HepG2 (cell line): ENCODE measurements around the gene TAF9B. TPM values are rescaled to one million over a fixed set of nuclear protein-coding genes. Genes with fewer than 3 reads are reported as not detected.

Source experiments
- GLI4 ChIP-seq: sonication (generic); formaldehyde crosslinking; IDR thresholded peaks from 2 replicates; pipeline ENCODE4 v1.5.1; 2020; ENCODE audit warnings: missing genetic modification reagents, mild to moderate bottlenecking, moderate library complexity, borderline replicate concordance
- MTA1 ChIP-seq: sonication (generic); formaldehyde crosslinking; IDR thresholded peaks from 2 replicates; pipeline ENCODE4 v1.4.0; 2020; ENCODE audit warnings: missing genetic modification reagents, mild to moderate bottlenecking, borderline replicate concordance
- SP5 ChIP-seq: IDR thresholded peaks from 2 replicates; pipeline ENCODE4 v1.6.1; 2016; ENCODE audit warnings: low read depth, borderline replicate concordance
- TBL1XR1 ChIP-seq: fragments of 150-350 bp; IDR thresholded peaks from 2 replicates; pipeline ENCODE4 v1.6.1; 2014; ENCODE audit warnings: borderline replicate concordance, low read length; ENCODE audit not compliant: partially characterized antibody
- ZBTB8A ChIP-seq: sonication (generic); formaldehyde crosslinking; IDR thresholded peaks from 2 replicates; pipeline ENCODE4 v1.4.0; 2020; ENCODE audit warnings: mild to moderate bottlenecking, low read depth, missing genetic modification reagents, borderline replicate concordance
- ZC3H4 ChIP-seq: sonication (generic); formaldehyde crosslinking; IDR thresholded peaks from 2 replicates; pipeline ENCODE4 v1.4.0; 2020; ENCODE audit warnings: missing genetic modification reagents, borderline replicate concordance
- ZNF251 ChIP-seq: sonication (generic); formaldehyde crosslinking; IDR thresholded peaks from 2 replicates; pipeline ENCODE4 v1.9.0; 2021; ENCODE audit warnings: mild to moderate bottlenecking, missing genetic modification reagents
- ZNF329 ChIP-seq: sonication (generic); formaldehyde crosslinking; IDR thresholded peaks from 2 replicates; pipeline ENCODE4 v1.9.0; 2021; ENCODE audit warnings: low read depth, mild to moderate bottlenecking, missing genetic modification reagents
- ZNF619 ChIP-seq: sonication (generic); formaldehyde crosslinking; IDR thresholded peaks from 2 replicates; pipeline ENCODE4 v1.4.0; 2020; ENCODE audit warnings: mild to moderate bottlenecking, missing genetic modification reagents
- polyA plus RNA-seq, 8 experiments: library from polyadenylated mRNA; depleted of rRNA in 3 of 8; stranded (reverse) in 7 of 8; unstranded in 1 of 8; fragments of >200 nt; fragmentation: Illumina TruSeq in 4 of 8; extraction: Trizol in 4 of 8; gene quantifications; 2 replicates each; pipeline versions ENCODE4 v1.2.1 to v1.2.3, GENCODE V29; 2011 to 2016; ENCODE audit warnings: low read depth in 4 of 8, missing spikeins in 1 of 8, mixed read lengths in 1 of 8; ENCODE audit not compliant: insufficient read depth in 1 of 8
- total RNA-seq, 5 experiments: library from RNA; depleted of rRNA; stranded (reverse); fragments of >200 nt; fragmentation: Illumina TruSeq; extraction: Trizol; gene quantifications; 2 replicates each; pipeline ENCODE4 v1.2.3, GENCODE V29; 2016; ENCODE audit warnings: low read depth in 1 of 5
- TF ChIP-seq, protein P1 (sequence below): sonication (generic); formaldehyde crosslinking; IDR thresholded peaks from 2 replicates; pipeline ENCODE4 v1.5.1; 2020; ENCODE audit warnings: missing genetic modification reagents, mild to moderate bottlenecking, borderline replicate concordance
- TF ChIP-seq, protein P2 (sequence below): sonication (generic); formaldehyde crosslinking; IDR thresholded peaks from 2 replicates; pipeline ENCODE4 v1.5.1; 2020; ENCODE audit warnings: mild to moderate bottlenecking, missing genetic modification reagents
- TF ChIP-seq, protein P3 (sequence below): sonication (generic); formaldehyde crosslinking; IDR thresholded peaks from 2 replicates; pipeline ENCODE4 v1.4.0; 2020; ENCODE audit warnings: mild to moderate bottlenecking, missing genetic modification reagents, borderline replicate concordance
- TF ChIP-seq, protein P4 (sequence below): sonication (generic); formaldehyde crosslinking; IDR thresholded peaks from 2 replicates; pipeline ENCODE4 v1.8.1; 2023; ENCODE audit warnings: mild to moderate bottlenecking, missing genetic modification reagents

The TAF9B gene
- total and polyA plus RNA-seq, 2 of the 13 experiments (the other 11 are each of a cell fraction or from before 2014, with no cell fraction given), result 10.8 to 15.2 TPM

DNA sequence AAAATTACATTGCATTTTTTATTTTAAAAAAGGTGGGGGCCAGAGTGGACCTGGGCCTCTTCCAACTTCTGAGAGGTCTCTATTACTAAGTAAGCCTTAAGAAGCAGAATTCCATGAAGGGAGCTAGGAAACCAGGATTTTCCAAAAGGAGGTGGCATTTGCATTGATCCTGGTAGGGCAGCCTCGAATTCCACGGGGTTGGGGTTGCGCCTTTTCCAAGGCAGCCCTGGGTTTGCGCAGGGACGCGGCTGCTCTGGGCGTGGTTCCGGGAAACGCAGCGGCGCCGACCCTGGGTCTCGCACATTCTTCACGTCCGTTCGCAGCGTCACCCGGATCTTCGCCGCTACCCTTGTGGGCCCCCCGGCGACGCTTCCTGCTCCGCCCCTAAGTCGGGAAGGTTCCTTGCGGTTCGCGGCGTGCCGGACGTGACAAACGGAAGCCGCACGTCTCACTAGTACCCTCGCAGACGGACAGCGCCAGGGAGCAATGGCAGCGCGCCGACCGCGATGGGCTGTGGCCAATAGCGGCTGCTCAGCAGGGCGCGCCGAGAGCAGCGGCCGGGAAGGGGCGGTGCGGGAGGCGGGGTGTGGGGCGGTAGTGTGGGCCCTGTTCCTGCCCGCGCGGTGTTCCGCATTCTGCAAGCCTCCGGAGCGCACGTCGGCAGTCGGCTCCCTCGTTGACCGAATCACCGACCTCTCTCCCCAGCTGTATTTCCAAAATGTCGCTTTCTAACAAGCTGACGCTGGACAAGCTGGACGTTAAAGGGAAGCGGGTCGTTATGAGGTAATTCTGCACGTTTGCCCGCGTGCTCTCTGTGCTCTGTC is 35.6 kb downstream of the TAF9B start, which contains the start of gene PGK1 (continued):
- TF ChIP-seq, protein P1, sequence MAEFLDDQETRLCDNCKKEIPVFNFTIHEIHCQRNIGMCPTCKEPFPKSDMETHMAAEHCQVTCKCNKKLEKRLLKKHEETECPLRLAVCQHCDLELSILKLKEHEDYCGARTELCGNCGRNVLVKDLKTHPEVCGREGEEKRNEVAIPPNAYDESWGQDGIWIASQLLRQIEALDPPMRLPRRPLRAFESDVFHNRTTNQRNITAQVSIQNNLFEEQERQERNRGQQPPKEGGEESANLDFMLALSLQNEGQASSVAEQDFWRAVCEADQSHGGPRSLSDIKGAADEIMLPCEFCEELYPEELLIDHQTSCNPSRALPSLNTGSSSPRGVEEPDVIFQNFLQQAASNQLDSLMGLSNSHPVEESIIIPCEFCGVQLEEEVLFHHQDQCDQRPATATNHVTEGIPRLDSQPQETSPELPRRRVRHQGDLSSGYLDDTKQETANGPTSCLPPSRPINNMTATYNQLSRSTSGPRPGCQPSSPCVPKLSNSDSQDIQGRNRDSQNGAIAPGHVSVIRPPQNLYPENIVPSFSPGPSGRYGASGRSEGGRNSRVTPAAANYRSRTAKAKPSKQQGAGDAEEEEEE, result no peak
- TF ChIP-seq ZNF251 (CRISPR knock-in tag) (no peak), MTA1 (CRISPR knock-in tag) (peak; percentile 77; the same call in 1 of the 2 replicates), TBL1XR1 (no peak), SP5 (CRISPR knock-in tag) (peak; percentile 98), ZBTB8A (CRISPR knock-in tag) (0 out of 2 replicates have a peak, but pooled peaks have one; percentile 60), ZNF329 (CRISPR knock-in tag) (no peak), GLI4 (no peak; the same call in 1 of the 2 replicates), ZNF619 (CRISPR knock-in tag) (0 out of 2 replicates have a peak, but pooled peaks have one; percentile 17), ZC3H4 (CRISPR knock-in tag) (no peak)
- TF ChIP-seq, protein P2, sequence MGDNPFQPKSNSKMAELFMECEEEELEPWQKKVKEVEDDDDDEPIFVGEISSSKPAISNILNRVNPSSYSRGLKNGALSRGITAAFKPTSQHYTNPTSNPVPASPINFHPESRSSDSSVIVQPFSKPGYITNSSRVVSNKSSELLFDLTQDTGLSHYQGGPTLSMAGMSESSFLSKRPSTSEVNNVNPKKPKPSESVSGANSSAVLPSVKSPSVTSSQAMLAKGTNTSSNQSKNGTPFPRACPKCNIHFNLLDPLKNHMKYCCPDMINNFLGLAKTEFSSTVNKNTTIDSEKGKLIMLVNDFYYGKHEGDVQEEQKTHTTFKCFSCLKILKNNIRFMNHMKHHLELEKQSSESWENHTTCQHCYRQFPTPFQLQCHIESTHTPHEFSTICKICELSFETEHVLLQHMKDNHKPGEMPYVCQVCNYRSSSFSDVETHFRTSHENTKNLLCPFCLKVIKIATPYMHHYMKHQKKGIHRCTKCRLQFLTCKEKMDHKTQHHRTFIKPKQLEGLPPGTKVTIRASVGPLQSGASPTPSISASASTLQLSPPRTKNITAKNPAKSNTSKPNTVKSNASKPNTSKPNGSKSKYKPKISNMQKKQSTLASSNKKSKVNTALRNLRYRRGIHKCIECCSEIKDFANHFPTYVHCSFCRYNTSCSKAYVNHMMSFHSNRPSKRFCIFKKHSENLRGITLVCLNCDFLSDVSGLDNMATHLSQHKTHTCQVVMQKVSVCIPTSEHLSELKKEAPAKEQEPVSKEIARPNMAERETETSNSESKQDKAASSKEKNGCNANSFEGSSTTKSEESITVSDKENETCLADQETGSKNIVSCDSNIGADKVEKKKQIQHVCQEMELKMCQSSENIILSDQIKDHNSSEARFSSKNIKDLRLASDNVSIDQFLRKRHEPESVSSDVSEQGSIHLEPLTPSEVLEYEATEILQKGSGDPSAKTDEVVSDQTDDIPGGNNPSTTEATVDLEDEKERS (CRISPR knock-in tag), result no peak
- TF ChIP-seq, protein P3, sequence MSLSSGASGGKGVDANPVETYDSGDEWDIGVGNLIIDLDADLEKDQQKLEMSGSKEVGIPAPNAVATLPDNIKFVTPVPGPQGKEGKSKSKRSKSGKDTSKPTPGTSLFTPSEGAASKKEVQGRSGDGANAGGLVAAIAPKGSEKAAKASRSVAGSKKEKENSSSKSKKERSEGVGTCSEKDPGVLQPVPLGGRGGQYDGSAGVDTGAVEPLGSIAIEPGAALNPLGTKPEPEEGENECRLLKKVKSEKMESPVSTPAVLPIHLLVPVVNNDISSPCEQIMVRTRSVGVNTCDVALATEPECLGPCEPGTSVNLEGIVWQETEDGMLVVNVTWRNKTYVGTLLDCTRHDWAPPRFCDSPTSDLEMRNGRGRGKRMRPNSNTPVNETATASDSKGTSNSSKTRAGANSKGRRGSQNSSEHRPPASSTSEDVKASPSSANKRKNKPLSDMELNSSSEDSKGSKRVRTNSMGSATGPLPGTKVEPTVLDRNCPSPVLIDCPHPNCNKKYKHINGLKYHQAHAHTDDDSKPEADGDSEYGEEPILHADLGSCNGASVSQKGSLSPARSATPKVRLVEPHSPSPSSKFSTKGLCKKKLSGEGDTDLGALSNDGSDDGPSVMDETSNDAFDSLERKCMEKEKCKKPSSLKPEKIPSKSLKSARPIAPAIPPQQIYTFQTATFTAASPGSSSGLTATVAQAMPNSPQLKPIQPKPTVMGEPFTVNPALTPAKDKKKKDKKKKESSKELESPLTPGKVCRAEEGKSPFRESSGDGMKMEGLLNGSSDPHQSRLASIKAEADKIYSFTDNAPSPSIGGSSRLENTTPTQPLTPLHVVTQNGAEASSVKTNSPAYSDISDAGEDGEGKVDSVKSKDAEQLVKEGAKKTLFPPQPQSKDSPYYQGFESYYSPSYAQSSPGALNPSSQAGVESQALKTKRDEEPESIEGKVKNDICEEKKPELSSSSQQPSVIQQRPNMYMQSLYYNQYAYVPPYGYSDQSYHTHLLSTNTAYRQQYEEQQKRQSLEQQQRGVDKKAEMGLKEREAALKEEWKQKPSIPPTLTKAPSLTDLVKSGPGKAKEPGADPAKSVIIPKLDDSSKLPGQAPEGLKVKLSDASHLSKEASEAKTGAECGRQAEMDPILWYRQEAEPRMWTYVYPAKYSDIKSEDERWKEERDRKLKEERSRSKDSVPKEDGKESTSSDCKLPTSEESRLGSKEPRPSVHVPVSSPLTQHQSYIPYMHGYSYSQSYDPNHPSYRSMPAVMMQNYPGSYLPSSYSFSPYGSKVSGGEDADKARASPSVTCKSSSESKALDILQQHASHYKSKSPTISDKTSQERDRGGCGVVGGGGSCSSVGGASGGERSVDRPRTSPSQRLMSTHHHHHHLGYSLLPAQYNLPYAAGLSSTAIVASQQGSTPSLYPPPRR (CRISPR knock-in tag), result peak; percentile 85
- TF ChIP-seq, protein P4, sequence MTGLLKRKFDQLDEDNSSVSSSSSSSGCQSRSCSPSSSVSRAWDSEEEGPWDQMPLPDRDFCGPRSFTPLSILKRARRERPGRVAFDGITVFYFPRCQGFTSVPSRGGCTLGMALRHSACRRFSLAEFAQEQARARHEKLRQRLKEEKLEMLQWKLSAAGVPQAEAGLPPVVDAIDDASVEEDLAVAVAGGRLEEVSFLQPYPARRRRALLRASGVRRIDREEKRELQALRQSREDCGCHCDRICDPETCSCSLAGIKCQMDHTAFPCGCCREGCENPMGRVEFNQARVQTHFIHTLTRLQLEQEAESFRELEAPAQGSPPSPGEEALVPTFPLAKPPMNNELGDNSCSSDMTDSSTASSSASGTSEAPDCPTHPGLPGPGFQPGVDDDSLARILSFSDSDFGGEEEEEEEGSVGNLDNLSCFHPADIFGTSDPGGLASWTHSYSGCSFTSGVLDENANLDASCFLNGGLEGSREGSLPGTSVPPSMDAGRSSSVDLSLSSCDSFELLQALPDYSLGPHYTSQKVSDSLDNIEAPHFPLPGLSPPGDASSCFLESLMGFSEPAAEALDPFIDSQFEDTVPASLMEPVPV, result 0 out of 2 replicates have a peak, but pooled peaks have one; percentile 42
